Keratinocyte (primary cell): ENCODE data around the gene ZNF674.
"Not testable (repeated sequence)": the region's sequence is repeated elsewhere in the genome, so short reads cannot be mapped to it uniquely, and the experiment has no call there.

Experiments
- EZH2 ChIP-seq: IDR thresholded peaks from one replicate; pipeline ENCODE4 v1.6.1; 2012; ENCODE audit warnings: inconsistent platforms, mild to moderate bottlenecking, low read length, moderate library complexity
- TF ChIP-seq, protein P1 (sequence below), 3 experiments: IDR thresholded peaks in 1 of 3; conservative IDR thresholded peaks in 1 of 3; optimal IDR thresholded peaks in 1 of 3; 2 replicates in 2 of 3; 3 replicates in 1 of 3; pipeline versions ENCODE3 to v1.5.1; 2011; ENCODE audit warnings: low read length in 3 of 3, mild to moderate bottlenecking in 3 of 3, moderate library complexity in 2 of 3, control low read depth in 1 of 3, inconsistent platforms in 1 of 3; ENCODE audit not compliant: insufficient read depth in 2 of 3; ENCODE audit errors: extremely low read depth in 1 of 3

DNA sequence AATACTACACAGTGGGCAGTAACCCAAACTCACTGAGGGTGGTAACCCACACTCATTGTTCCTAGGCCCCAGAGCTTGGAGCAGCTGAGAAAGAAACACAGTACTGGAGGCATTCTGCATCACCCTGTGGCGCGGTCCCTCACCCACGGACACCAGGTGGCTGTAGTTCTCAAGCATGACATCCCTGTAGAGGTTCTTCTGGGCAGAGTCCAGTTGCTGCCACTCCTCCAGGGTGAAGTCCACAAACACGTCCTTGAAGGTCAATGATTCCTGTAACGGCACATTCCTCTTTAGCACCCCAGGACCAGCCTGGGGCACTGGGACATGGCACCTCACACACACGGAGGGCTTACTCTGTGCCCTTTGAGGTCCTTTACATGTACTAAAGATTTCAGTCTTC is 16.6 kb downstream of the ZNF674 start:
- TF ChIP-seq, protein P1, sequence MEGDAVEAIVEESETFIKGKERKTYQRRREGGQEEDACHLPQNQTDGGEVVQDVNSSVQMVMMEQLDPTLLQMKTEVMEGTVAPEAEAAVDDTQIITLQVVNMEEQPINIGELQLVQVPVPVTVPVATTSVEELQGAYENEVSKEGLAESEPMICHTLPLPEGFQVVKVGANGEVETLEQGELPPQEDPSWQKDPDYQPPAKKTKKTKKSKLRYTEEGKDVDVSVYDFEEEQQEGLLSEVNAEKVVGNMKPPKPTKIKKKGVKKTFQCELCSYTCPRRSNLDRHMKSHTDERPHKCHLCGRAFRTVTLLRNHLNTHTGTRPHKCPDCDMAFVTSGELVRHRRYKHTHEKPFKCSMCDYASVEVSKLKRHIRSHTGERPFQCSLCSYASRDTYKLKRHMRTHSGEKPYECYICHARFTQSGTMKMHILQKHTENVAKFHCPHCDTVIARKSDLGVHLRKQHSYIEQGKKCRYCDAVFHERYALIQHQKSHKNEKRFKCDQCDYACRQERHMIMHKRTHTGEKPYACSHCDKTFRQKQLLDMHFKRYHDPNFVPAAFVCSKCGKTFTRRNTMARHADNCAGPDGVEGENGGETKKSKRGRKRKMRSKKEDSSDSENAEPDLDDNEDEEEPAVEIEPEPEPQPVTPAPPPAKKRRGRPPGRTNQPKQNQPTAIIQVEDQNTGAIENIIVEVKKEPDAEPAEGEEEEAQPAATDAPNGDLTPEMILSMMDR (optimal IDR thresholded peaks at IDR 0.05 in 1 of 3, IDR thresholded peaks at IDR 0.05 in 1 of 3, conservative IDR thresholded peaks at IDR 0.05 in 1 of 3; ENCODE audit: extremely low read depth in 1 of 3, insufficient read depth in 2 of 3, low read length in 3 of 3), result not testable (repeated sequence)
- not testable (repeated sequence) for TF ChIP-seq EZH2
